Fibroblast of the aortic adventitia (primary cell): ENCODE results near the gene ST3GAL3. TPM values are rescaled to one million over a fixed set of nuclear protein-coding genes. Genes with fewer than 3 reads are reported as not detected.

ENCODE experiments used
- DNase-seq: peaks from one replicate; pipeline ENCODE4 v3.0.0-alpha.2; 2010; ENCODE audit warnings: low read depth
- H3K4me3 ChIP-seq: 2 replicates; pipeline ENCODE4 v1.5.1; 2011; ENCODE audit warnings: low read depth, mild to moderate bottlenecking, control low read depth, low read length, moderate library complexity
- CTCF ChIP-seq: IDR thresholded peaks from 2 replicates; pipeline ENCODE4 v1.5.1; 2011; ENCODE audit warnings: mild to moderate bottlenecking, low read length, control low read depth, inconsistent platforms; ENCODE audit not compliant: insufficient read depth
- total RNA-seq: library from RNA; depleted of rRNA; stranded (reverse); fragments of >200 nt; gene quantifications from 2 replicates; pipeline ENCODE4 v1.2.3, GENCODE V29; 2012; ENCODE audit warnings: low replicate concordance

Gene ST3GAL3
- total RNA-seq, 1 donor = 24.0 TPM

- peak; percentile 87 for DNase-seq
- TF ChIP-seq CTCF = no peak
Observed at GRCh38 chr1:43912607-43913006, 205.3 kb downstream of the ST3GAL3 start.

GRCh38 chr1:43913051-43913501 lies 205.7 kb downstream of the ST3GAL3 start:
- DNase-seq = no peak
- no peak overlapping the region for H3K4me3 ChIP-seq
- no peak for TF ChIP-seq CTCF

More at GRCh38 chr1:43912607-43913006, 205.3 kb downstream of the ST3GAL3 start:
- no peak overlapping the region for H3K4me3 ChIP-seq

GRCh38 chr1:43913666-43914360 lies 206.5 kb downstream of the ST3GAL3 start:
- no peak for DNase-seq
- H3K4me3 ChIP-seq = no peak overlapping the region
- TF ChIP-seq CTCF = no peak

GRCh38 chr1:43914576-43915525 lies 207.5 kb downstream of the ST3GAL3 start:
- no peak overlapping the region for H3K4me3 ChIP-seq
- DNase-seq = no peak
- no peak for TF ChIP-seq CTCF

- no peak for DNase-seq
- no peak for TF ChIP-seq CTCF
Observed at GRCh38 chr1:43919906-43920305, 212.6 kb downstream of the ST3GAL3 start.

GRCh38 chr1:43921022-43921421 lies 213.7 kb downstream of the ST3GAL3 start:
- no peak for TF ChIP-seq CTCF
- H3K4me3 ChIP-seq = no peak overlapping the region
- no peak for DNase-seq

More at GRCh38 chr1:43919906-43920305, 212.6 kb downstream of the ST3GAL3 start:
- H3K4me3 ChIP-seq = no peak overlapping the region
